Vagina (tissue), 2 donors: ENCODE results near the gene KIAA1671. TPM values are rescaled to one million over a fixed set of nuclear protein-coding genes. Genes with fewer than 3 reads are reported as not detected.

Experiments
- DNase-seq, 2 donors: peaks; one replicate each; pipeline ENCODE4 v3.0.0-alpha.2; 2017; ENCODE audit errors: extremely low spot score in 2 of 2
- H3K27ac ChIP-seq: fragments of 200-600 bp; sonication (generic); one replicate; pipeline ENCODE4 v1.5.1; 2019
- H3K27me3 ChIP-seq: fragments of 200-600 bp; sonication (generic); one replicate; pipeline ENCODE4 v1.5.1; 2019
- H3K36me3 ChIP-seq, 2 donors: fragments of 200-600 bp; sonication (generic); one replicate each; pipeline ENCODE4 v1.5.1; 2017 to 2019
- H3K4me1 ChIP-seq: fragments of 200-600 bp; sonication (generic); one replicate; pipeline ENCODE4 v1.5.1; 2019
- H3K4me3 ChIP-seq, 2 donors: fragments of 200-600 bp; sonication (generic); 1 replicate in 1 of 2; 2 replicates in 1 of 2; pipeline ENCODE4 v1.5.1; 2016 to 2019
- H3K9me3 ChIP-seq: fragments of 200-600 bp; sonication (generic); one replicate; pipeline ENCODE4 v1.5.1; 2019
- CTCF ChIP-seq, 3 experiments: fragments of 450-650 bp in 2 of 3; fragments of 200-600 bp in 1 of 3; sonication (generic) in 1 of 3; IDR thresholded peaks; one replicate each; pipeline ENCODE4 v1.5.1; 2017 to 2019; ENCODE audit warnings: antibody characterized with exemption in 3 of 3, mild to moderate bottlenecking in 2 of 3, moderate library complexity in 2 of 3
- POLR2A ChIP-seq, 2 donors: fragments of 450-650 bp; IDR thresholded peaks; one replicate each; pipeline ENCODE4 v1.6.1; 2017; ENCODE audit warnings: antibody characterized with exemption in 2 of 2, mild to moderate bottlenecking in 2 of 2, moderate library complexity in 2 of 2
- POLR2AphosphoS5 ChIP-seq, 2 donors: sonication (generic); formaldehyde crosslinking; IDR thresholded peaks; one replicate each; pipeline ENCODE4 v1.9.0; 2017; ENCODE audit warnings: antibody characterized with exemption in 2 of 2, mild to moderate bottlenecking in 2 of 2, low read depth in 1 of 2; ENCODE audit not compliant: insufficient read depth in 1 of 2
- intact Hi-C: fragments of 100-400 bp; cut with DNase I; formaldehyde crosslinking; loops from one replicate; pipeline ENCODE4 v1.15.1; 2023
- total RNA-seq: library from RNA; depleted of rRNA; stranded (reverse); fragments of >200 nt; gene quantifications from one replicate; pipeline ENCODE4 v1.2.3, GENCODE V29; 2016

Gene KIAA1671
- total RNA-seq, 1 donor from 2014 or later, result 54.0 TPM

GRCh38 chr22:25154667-25154999 is 202.1 kb downstream of the KIAA1671 start:
- Histone ChIP-seq H3K9me3 (no peaks in the 10 kb centered on the region), H3K27me3 (no peaks in the 10 kb centered on the region), H3K4me1 (peaks cover 46% of the 10 kb centered on the region), H3K36me3 (no peaks in the 10 kb centered on the region), H3K4me3 (no peak overlapping the region), H3K27ac (peak overlapping the region; percentile 54)
- DNase-seq, result no peak
- TF ChIP-seq CTCF (IDR thresholded peaks at IDR 0.05), result no peak
- TF ChIP-seq POLR2A (IDR thresholded peaks at IDR 0.05), result no peak
- no peak for TF ChIP-seq POLR2AphosphoS5 (IDR thresholded peaks at IDR 0.05; ENCODE audit: insufficient read depth in 1 of 2, low read depth in 1 of 2)
- intact Hi-C loops, result no loop called here

GRCh38 chr22:25156736-25157135 is 204.2 kb downstream of the KIAA1671 start:
- intact Hi-C loops, result no loop called here
- DNase-seq, result no peak
- H3K4me1 ChIP-seq, result peaks cover 47% of the 10 kb centered on the region

GRCh38 chr22:25159028-25159427 is 206.5 kb downstream of the KIAA1671 start:
- intact Hi-C loops, result no loop called here
- no peak for DNase-seq
- peaks cover 41% of the 10 kb centered on the region for H3K4me1 ChIP-seq
- H3K36me3 ChIP-seq, result no peaks in the 10 kb centered on the region
- H3K27me3 ChIP-seq, result no peaks in the 10 kb centered on the region
- TF ChIP-seq POLR2AphosphoS5 (IDR thresholded peaks at IDR 0.05; ENCODE audit: insufficient read depth in 1 of 2, low read depth in 1 of 2) (no peak), CTCF (IDR thresholded peaks at IDR 0.05) (no peak), POLR2A (IDR thresholded peaks at IDR 0.05) (no peak)
- H3K27ac ChIP-seq, result no peak overlapping the region
- H3K4me3 ChIP-seq, result no peak overlapping the region
- no peaks in the 10 kb centered on the region for H3K9me3 ChIP-seq

More at GRCh38 chr22:25156736-25157135, 204.2 kb downstream of the KIAA1671 start:
- Histone ChIP-seq H3K9me3 (no peaks in the 10 kb centered on the region), H3K27ac (no peak overlapping the region), H3K4me3 (no peak overlapping the region), H3K36me3 (no peaks in the 10 kb centered on the region), H3K27me3 (no peaks in the 10 kb centered on the region)
- TF ChIP-seq POLR2AphosphoS5 (IDR thresholded peaks at IDR 0.05; ENCODE audit: insufficient read depth in 1 of 2, low read depth in 1 of 2) (no peak), POLR2A (IDR thresholded peaks at IDR 0.05) (no peak), CTCF (IDR thresholded peaks at IDR 0.05) (no peak)

GRCh38 chr22:25160120-25160996 is 207.8 kb downstream of the KIAA1671 start:
- no peaks in the 10 kb centered on the region for H3K9me3 ChIP-seq
- H3K27ac ChIP-seq, result no peak overlapping the region
- intact Hi-C loops, result no loop called here
- TF ChIP-seq POLR2AphosphoS5 (IDR thresholded peaks at IDR 0.05; ENCODE audit: insufficient read depth in 1 of 2, low read depth in 1 of 2) (no peak), CTCF (IDR thresholded peaks at IDR 0.05) (no peak), POLR2A (IDR thresholded peaks at IDR 0.05) (no peak)
- no peaks in the 10 kb centered on the region for H3K36me3 ChIP-seq
- H3K27me3 ChIP-seq, result no peaks in the 10 kb centered on the region
- no peak overlapping the region for H3K4me3 ChIP-seq
- peaks cover 34% of the 10 kb centered on the region for H3K4me1 ChIP-seq
- no peak for DNase-seq
